Fibroblast of skin of abdomen (primary cell): Measurements from ENCODE around the gene IRX4.

Experiments
- DNase-seq: peaks from one replicate; pipeline ENCODE4 v3.0.0-alpha.2; 2013

The IRX4 gene

DNA sequence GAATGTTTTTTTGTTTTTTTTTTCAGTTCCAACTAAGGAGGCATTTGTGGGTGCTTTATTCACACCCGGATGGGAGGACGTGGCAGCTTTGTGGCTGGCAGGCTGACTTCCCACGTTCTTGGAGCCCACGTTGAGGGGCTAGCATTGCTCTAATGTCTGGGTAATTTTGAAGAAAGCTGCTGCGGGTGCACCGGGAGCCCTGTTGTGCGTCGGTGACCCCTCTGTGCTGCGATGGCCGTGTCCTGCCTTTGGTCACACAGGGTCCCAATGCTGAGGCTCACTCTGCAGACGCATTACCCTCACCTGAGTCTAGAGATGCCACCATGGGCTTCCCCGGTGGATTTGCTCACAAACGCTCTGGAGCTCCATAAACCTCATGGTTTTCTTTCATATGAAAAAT, 47.3 kb downstream of the IRX4 start:
- DNase-seq = no peak

GRCh38 chr5:1834721-1835429, 47.9 kb downstream of the IRX4 start:
- DNase-seq = no peak

DNA sequence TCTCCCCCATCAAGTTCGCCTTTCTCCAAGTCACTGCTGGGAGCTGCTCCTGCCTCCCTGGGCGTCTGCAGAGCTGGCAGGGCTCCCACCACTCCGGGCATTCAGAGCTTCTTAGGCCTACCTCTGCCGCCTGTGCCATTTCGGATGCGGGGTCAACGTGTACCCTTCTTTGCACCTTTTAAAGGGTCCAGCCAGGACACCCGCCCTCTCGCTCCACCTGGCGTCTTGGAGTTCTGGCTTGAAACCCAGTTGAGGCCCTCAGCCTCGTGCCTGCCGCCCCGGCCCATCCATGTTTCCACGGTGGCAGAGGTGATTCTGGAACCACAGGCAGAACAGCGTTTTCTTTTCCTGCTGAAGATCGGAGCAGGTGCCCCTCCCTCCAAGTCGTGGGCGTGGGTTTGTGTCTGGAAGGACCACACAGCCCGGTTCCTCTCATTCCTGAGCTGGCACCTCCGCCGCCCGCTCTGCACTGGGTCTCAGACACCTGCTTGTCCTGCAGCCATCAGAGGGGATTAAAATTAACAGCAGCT, 48.6 kb downstream of the IRX4 start:
- DNase-seq = no peak

DNA sequence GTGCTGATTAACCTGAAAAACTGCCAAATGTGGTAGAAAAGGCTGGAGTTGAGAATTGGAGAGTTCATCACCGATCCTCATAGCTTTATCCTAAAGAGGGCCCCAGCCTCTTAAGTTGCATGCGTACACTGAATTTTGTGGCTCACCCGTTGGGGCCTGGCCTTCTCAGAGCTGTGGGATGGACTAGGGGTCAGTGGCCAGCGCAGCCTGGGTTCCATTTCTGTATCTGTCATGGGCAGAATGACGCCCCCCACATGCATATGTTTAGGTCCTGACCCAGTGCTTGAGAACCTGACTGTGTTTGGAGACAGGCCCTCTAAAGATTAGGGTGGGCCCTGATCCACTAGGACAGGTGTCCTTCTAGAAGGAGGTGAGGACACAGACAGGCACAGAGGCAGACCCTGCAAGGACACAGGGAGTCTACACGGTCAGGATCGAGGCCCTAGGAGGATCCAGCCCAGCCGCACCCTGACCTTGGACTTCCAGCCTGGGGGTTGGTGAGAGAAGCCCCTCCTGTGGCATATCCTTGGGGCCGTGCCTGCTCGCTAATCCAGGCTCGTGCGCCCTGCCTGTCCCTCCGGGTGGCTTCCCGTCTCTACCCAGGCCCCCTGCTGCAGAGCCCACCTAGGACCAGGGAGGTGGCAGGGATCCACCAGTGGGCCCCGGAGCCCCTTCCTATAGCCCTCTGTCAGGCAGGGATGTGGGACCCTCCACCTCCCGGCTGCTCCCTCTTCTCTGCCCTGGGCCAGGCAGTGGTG, 49.3 kb downstream of the IRX4 start:
- DNase-seq = no peak

GRCh38 chr5:1832511-1833250, 50.0 kb downstream of the IRX4 start:
- DNase-seq = no peak

DNA sequence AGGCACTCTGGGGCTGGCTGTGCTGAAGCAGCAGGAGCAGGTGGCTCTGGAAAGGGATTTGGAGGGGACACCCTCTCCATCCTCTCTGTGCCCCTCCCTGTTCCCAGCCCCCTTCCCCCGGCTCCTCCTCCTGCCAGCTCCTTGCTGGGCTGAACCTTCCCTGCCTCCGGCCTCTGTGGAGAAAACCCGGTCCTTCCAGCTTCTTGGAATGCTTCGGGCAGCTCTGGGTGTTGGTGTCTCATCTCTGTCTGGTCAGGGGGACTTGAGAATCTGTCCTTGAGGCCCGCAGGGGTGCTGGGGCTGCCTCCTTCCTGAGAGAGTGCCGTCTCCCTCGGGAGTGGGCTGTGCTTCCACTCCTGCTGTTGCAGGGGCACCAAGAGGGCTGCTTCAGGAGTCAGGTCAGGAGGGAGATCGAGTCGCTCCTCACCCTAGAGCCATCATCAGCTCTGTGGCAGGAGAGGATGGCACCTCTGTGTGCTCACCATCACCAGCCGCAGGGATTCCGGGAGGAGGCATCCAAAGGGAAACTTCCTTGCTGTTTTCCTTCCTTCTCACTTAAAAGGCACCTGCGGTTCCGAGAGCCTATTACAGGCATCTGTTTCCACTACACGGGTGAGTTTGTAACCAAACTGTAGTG, 50.9 kb downstream of the IRX4 start:
- DNase-seq = no peak

- no peak for DNase-seq
Observed at GRCh38 chr5:1831257-1831656, 51.5 kb downstream of the IRX4 start.

DNA sequence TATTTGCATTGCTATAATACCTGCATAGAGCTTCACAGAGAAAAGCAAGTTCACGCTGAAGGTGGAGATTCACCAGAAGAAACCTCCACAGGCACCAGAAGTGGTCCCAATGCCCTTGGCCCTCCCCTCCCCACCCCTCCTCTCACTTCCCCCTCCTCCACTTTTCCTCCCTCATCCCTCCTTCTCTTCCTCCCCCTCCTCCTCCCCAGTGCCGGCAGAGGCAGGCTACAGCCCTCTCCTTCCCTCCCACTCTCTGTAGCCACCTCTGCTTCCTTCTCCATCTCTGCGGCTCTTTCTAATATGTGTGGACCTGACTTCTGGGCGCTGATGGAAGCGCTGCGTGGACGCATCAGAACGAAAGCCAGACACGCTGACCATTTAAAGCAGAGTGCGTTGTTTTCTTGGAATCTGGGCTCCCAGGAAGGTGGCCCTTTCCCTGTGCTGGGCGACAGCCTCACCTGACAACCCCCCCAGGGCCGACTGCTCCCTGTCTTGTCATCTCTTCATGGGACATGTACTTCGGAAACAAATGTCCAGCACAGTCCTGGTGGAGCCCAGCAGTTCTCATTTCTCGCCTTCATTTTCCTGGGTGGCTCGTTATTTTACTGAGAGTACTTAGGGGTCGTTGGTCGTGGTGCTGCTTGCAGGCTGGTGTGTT, 52.0 kb downstream of the IRX4 start:
- DNase-seq = no peak

GRCh38 chr5:1827886-1828397, 54.8 kb downstream of the IRX4 start:
- no peak for DNase-seq
